Activated CD8-positive, alpha-beta memory T cell treated with anti-CD3 and anti-CD28 coated beads, Interleukin-2, amount 10 ng/mL, durations not matched to agents 7 days and 5 days (primary cell): ENCODE measurements around the gene TMEM131L. TPM values are rescaled to one million over a fixed set of nuclear protein-coding genes. Genes with fewer than 3 reads are reported as not detected.
"Not testable (repeated sequence)": the region's sequence is repeated elsewhere in the genome, so short reads cannot be mapped to it uniquely, and the experiment has no call there.

Experiments used
- ATAC-seq: fragments of 150-1000 bp; cut with Tn5 transposase; one replicate; pipeline ENCODE4 v1.10.0; 2021; ENCODE audit warnings: moderate library complexity
- CTCF ChIA-PET: fragments of 350-600 bp; sonication (Branson Sonifier 250); formaldehyde crosslinking; loops from one replicate; lab custom pipeline; 2021; ENCODE audit warnings: antibody characterized with exemption; lab: Charles Lee
- DNase-seq: peaks from one replicate; pipeline ENCODE4 v3.0.0-alpha.2; 2020
- H3K27ac Mint-ChIP-seq: one replicate; pipeline ENCODE4 v1.8.0; 2021; ENCODE audit warnings: mild to moderate bottlenecking, mixed read lengths
- H3K27me3 Mint-ChIP-seq: one replicate; pipeline ENCODE4 v1.8.0; 2021; ENCODE audit warnings: mixed read lengths
- H3K36me3 Mint-ChIP-seq: one replicate; pipeline ENCODE4 v1.8.0; 2021; ENCODE audit warnings: mild to moderate bottlenecking, mixed read lengths
- H3K4me1 Mint-ChIP-seq: one replicate; pipeline ENCODE4 v1.8.0; 2021; ENCODE audit warnings: mixed read lengths
- H3K4me3 Mint-ChIP-seq: one replicate; pipeline ENCODE4 v1.8.0; 2021; ENCODE audit warnings: mild to moderate bottlenecking, moderate library complexity, mixed read lengths
- H3K9me3 Mint-ChIP-seq: one replicate; pipeline ENCODE4 v1.8.0; 2022; ENCODE audit warnings: low read depth, mixed read lengths
- total RNA-seq, 2 experiments: library from RNA; stranded (reverse); gene quantifications; one replicate each; pipeline ENCODE4 v1.2.3, GENCODE V29; 2021

The TMEM131L gene
- total RNA-seq, 2 experiments from 2014 or later, result 29.2 to 34.0 TPM

GRCh38 chr4:153432965-153433753, 33.0 kb upstream of the TMEM131L start:
- H3K27ac Mint-ChIP-seq, result peak overlapping the region; percentile 96
- CTCF ChIA-PET, result interaction anchor here (0.6 to 4.3 kb wide), 37 partner anchors 9 to 216 kb away, joined by 3 to 61 read pairs (median 5); partner anchors contain the start of genes MND1 and TMEM131L
- ATAC-seq, result peak; percentile 93
- no peaks in the 10 kb centered on the region for H3K9me3 Mint-ChIP-seq
- peak overlapping the region; percentile 77 for H3K4me3 Mint-ChIP-seq
- H3K36me3 Mint-ChIP-seq, result no peaks in the 10 kb centered on the region
- H3K27me3 Mint-ChIP-seq, result peaks cover 6% of the 10 kb centered on the region
- H3K4me1 Mint-ChIP-seq, result peaks cover 53% of the 10 kb centered on the region
- peak; percentile 93 for DNase-seq

GRCh38 chr4:153433754-153434105, 32.4 kb upstream of the TMEM131L start:
- CTCF ChIA-PET, result interaction anchor here (1.2 to 4.3 kb wide), 18 partner anchors 9 to 215 kb away, joined by 3 to 61 read pairs (median 8); partner anchors contain the start of gene TMEM131L
- Mint-ChIP-seq H3K27me3 (peaks cover 6% of the 10 kb centered on the region), H3K4me1 (peaks cover 54% of the 10 kb centered on the region), H3K9me3 (no peaks in the 10 kb centered on the region), H3K4me3 (peak overlapping the region; percentile 77), H3K27ac (peak overlapping the region; percentile 96), H3K36me3 (no peaks in the 10 kb centered on the region)
- DNase-seq (no peak), ATAC-seq (no peak)

- H3K4me1 Mint-ChIP-seq, result peaks cover 54% of the 10 kb centered on the region
- peak overlapping the region; percentile 77 for H3K4me3 Mint-ChIP-seq
- peak overlapping the region; percentile 96 for H3K27ac Mint-ChIP-seq
- DNase-seq (no peak), ATAC-seq (no peak)
- H3K36me3 Mint-ChIP-seq, result no peaks in the 10 kb centered on the region
- no peaks in the 10 kb centered on the region for H3K9me3 Mint-ChIP-seq
- H3K27me3 Mint-ChIP-seq, result peaks cover 6% of the 10 kb centered on the region
- CTCF ChIA-PET, result interaction anchor here (0.6 to 4.3 kb wide), 7 partner anchors 9 to 139 kb away, joined by 3 to 61 read pairs (median 7); partner anchors contain the start of gene TMEM131L
Measured at GRCh38 chr4:153434190-153434589, 32.0 kb upstream of the TMEM131L start.

GRCh38 chr4:153438916-153439756, 27.0 kb upstream of the TMEM131L start:
- no peaks in the 10 kb centered on the region for H3K36me3 Mint-ChIP-seq
- H3K9me3 Mint-ChIP-seq, result no peaks in the 10 kb centered on the region
- ATAC-seq, result peak; percentile 88

GRCh38 chr4:153439831-153440230, 26.3 kb upstream of the TMEM131L start:
- no peak for DNase-seq
- Mint-ChIP-seq H3K4me1 (peaks cover 33% of the 10 kb centered on the region), H3K27me3 (peaks cover 4% of the 10 kb centered on the region), H3K9me3 (no peaks in the 10 kb centered on the region), H3K27ac (no peak overlapping the region), H3K4me3 (no peak overlapping the region), H3K36me3 (no peaks in the 10 kb centered on the region)
- CTCF ChIA-PET, result interaction anchor here (2.5 to 3.6 kb wide), 2 partner anchors 27 to 134 kb away, joined by 10 to 27 read pairs; partner anchors contain the start of gene TMEM131L
- no peak for ATAC-seq

More at GRCh38 chr4:153438916-153439756, 27.0 kb upstream of the TMEM131L start:
- peak overlapping the region; percentile 74 for H3K4me3 Mint-ChIP-seq
- DNase-seq, result peak; percentile 62
- peaks cover 4% of the 10 kb centered on the region for H3K27me3 Mint-ChIP-seq
- H3K27ac Mint-ChIP-seq, result peak overlapping the region; percentile 87
- CTCF ChIA-PET, result interaction anchor here (1.1 to 3.6 kb wide), 5 partner anchors 9 to 138 kb away, joined by 3 to 27 read pairs (median 4); partner anchors contain the start of gene TMEM131L
- H3K4me1 Mint-ChIP-seq, result peaks cover 38% of the 10 kb centered on the region

- Mint-ChIP-seq H3K9me3 (no peaks in the 10 kb centered on the region), H3K36me3 (no peaks in the 10 kb centered on the region), H3K4me1 (peaks cover 33% of the 10 kb centered on the region), H3K27me3 (peaks cover 4% of the 10 kb centered on the region), H3K4me3 (no peak overlapping the region), H3K27ac (no peak overlapping the region)
- no peak for DNase-seq
- CTCF ChIA-PET, result no interaction called here
- ATAC-seq, result no peak
Measured at GRCh38 chr4:153440475-153440874, 25.7 kb upstream of the TMEM131L start.

GRCh38 chr4:153447175-153447905, 18.8 kb upstream of the TMEM131L start:
- DNase-seq (no peak), ATAC-seq (no peak)
- no peaks in the 10 kb centered on the region for H3K27me3 Mint-ChIP-seq
- H3K4me3 Mint-ChIP-seq, result no peak overlapping the region
- no peaks in the 10 kb centered on the region for H3K36me3 Mint-ChIP-seq
- no peak overlapping the region for H3K27ac Mint-ChIP-seq
- peaks cover 17% of the 10 kb centered on the region for H3K4me1 Mint-ChIP-seq
- CTCF ChIA-PET, result interaction anchor here (1.0 to 3.7 kb wide), 4 partner anchors 11 to 94 kb away, joined by 3 to 22 read pairs (median 5); partner anchors contain the start of gene TMEM131L
- no peaks in the 10 kb centered on the region for H3K9me3 Mint-ChIP-seq

GRCh38 chr4:153448003-153448731, 18.0 kb upstream of the TMEM131L start:
- peaks cover 17% of the 10 kb centered on the region for H3K4me1 Mint-ChIP-seq
- H3K27me3 Mint-ChIP-seq, result no peaks in the 10 kb centered on the region
- H3K27ac Mint-ChIP-seq, result no peak overlapping the region

GRCh38 chr4:153449338-153449737, 16.8 kb upstream of the TMEM131L start:
- no peaks in the 10 kb centered on the region for H3K27me3 Mint-ChIP-seq
- H3K4me1 Mint-ChIP-seq, result peaks cover 17% of the 10 kb centered on the region
- H3K27ac Mint-ChIP-seq, result peak overlapping the region; percentile 81
- DNase-seq, result no peak
- CTCF ChIA-PET, result interaction anchor here (1.3 to 3.7 kb wide), 2 partner anchors 17 to 125 kb away, joined by 4 to 22 read pairs; partner anchors contain the start of gene TMEM131L
- no peak for ATAC-seq
- no peaks in the 10 kb centered on the region for H3K36me3 Mint-ChIP-seq
- no peak overlapping the region for H3K4me3 Mint-ChIP-seq
- H3K9me3 Mint-ChIP-seq, result no peaks in the 10 kb centered on the region

More at GRCh38 chr4:153448003-153448731, 18.0 kb upstream of the TMEM131L start:
- no peak for ATAC-seq
- Mint-ChIP-seq H3K36me3 (no peaks in the 10 kb centered on the region), H3K4me3 (no peak overlapping the region), H3K9me3 (no peaks in the 10 kb centered on the region)
- no peak for DNase-seq
- CTCF ChIA-PET, result interaction anchor here (1.0 to 3.7 kb wide), 4 partner anchors 11 to 126 kb away, joined by 3 to 22 read pairs (median 4); partner anchors contain the start of gene TMEM131L

- ATAC-seq (peak; percentile 90), DNase-seq (peak; percentile 73)
- Mint-ChIP-seq H3K9me3 (no peaks in the 10 kb centered on the region), H3K27me3 (no peaks in the 10 kb centered on the region), H3K36me3 (no peaks in the 10 kb centered on the region), H3K27ac (peak overlapping the region; percentile 81), H3K4me3 (peak overlapping the region; percentile 58), H3K4me1 (peaks cover 17% of the 10 kb centered on the region)
- CTCF ChIA-PET, result interaction anchor here (0.9 to 3.7 kb wide), 2 partner anchors 16 to 19 kb away, joined by 3 to 22 read pairs; partner anchors contain the start of gene TMEM131L
Measured at GRCh38 chr4:153450544-153450917, 15.6 kb upstream of the TMEM131L start.

- not testable (repeated sequence) for DNase-seq, ATAC-seq, H3K36me3 Mint-ChIP-seq, H3K4me3 Mint-ChIP-seq, H3K27me3 Mint-ChIP-seq, H3K9me3 Mint-ChIP-seq
- CTCF ChIA-PET, result interaction anchor here (0.9 to 1.9 kb wide), 2 partner anchors 15 to 18 kb away, joined by 3 to 5 read pairs; partner anchors contain the start of gene TMEM131L
- Mint-ChIP-seq H3K27ac (peak overlapping the region; percentile 45), H3K4me1 (peaks cover 17% of the 10 kb centered on the region)
Measured at GRCh38 chr4:153451145-153451544, 15.0 kb upstream of the TMEM131L start.
